Vagina (tissue), 2 donors: ENCODE data around the gene MED16. TPM values are rescaled to one million over a fixed set of nuclear protein-coding genes. Genes with fewer than 3 reads are reported as not detected.
A peak's percentile ranks its signal among the peaks of the same experiment; 100 is the strongest.

Experiments used
- DNase-seq, 2 donors: peaks; one replicate each; pipeline ENCODE4 v3.0.0-alpha.2; 2017; ENCODE audit errors: extremely low spot score in 2 of 2
- H3K27ac ChIP-seq: fragments of 200-600 bp; sonication (generic); one replicate; pipeline ENCODE4 v1.5.1; 2019
- H3K27me3 ChIP-seq: fragments of 200-600 bp; sonication (generic); one replicate; pipeline ENCODE4 v1.5.1; 2019
- H3K36me3 ChIP-seq, 2 donors: fragments of 200-600 bp; sonication (generic); one replicate each; pipeline ENCODE4 v1.5.1; 2017 to 2019
- H3K4me1 ChIP-seq: fragments of 200-600 bp; sonication (generic); one replicate; pipeline ENCODE4 v1.5.1; 2019
- H3K4me3 ChIP-seq, 2 donors: fragments of 200-600 bp; sonication (generic); 1 replicate in 1 of 2; 2 replicates in 1 of 2; pipeline ENCODE4 v1.5.1; 2016 to 2019
- H3K9me3 ChIP-seq: fragments of 200-600 bp; sonication (generic); one replicate; pipeline ENCODE4 v1.5.1; 2019
- POLR2A ChIP-seq, 2 donors: fragments of 450-650 bp; IDR thresholded peaks; one replicate each; pipeline ENCODE4 v1.6.1; 2017; ENCODE audit warnings: antibody characterized with exemption in 2 of 2, mild to moderate bottlenecking in 2 of 2, moderate library complexity in 2 of 2
- POLR2AphosphoS5 ChIP-seq, 2 donors: sonication (generic); formaldehyde crosslinking; IDR thresholded peaks; one replicate each; pipeline ENCODE4 v1.9.0; 2017; ENCODE audit warnings: antibody characterized with exemption in 2 of 2, mild to moderate bottlenecking in 2 of 2, low read depth in 1 of 2; ENCODE audit not compliant: insufficient read depth in 1 of 2
- intact Hi-C: fragments of 100-400 bp; cut with DNase I; formaldehyde crosslinking; loops from one replicate; pipeline ENCODE4 v1.15.1; 2023
- total RNA-seq: library from RNA; depleted of rRNA; stranded (reverse); fragments of >200 nt; gene quantifications from one replicate; pipeline ENCODE4 v1.2.3, GENCODE V29; 2016
- TF ChIP-seq, protein P1 (sequence below), 3 experiments: fragments of 450-650 bp in 2 of 3; fragments of 200-600 bp in 1 of 3; sonication (generic) in 1 of 3; IDR thresholded peaks; one replicate each; pipeline ENCODE4 v1.5.1; 2017 to 2019; ENCODE audit warnings: antibody characterized with exemption in 3 of 3, mild to moderate bottlenecking in 2 of 3, moderate library complexity in 2 of 3

MED16 gene
- total RNA-seq, 1 donor from 2014 or later: 46.9 TPM

DNA sequence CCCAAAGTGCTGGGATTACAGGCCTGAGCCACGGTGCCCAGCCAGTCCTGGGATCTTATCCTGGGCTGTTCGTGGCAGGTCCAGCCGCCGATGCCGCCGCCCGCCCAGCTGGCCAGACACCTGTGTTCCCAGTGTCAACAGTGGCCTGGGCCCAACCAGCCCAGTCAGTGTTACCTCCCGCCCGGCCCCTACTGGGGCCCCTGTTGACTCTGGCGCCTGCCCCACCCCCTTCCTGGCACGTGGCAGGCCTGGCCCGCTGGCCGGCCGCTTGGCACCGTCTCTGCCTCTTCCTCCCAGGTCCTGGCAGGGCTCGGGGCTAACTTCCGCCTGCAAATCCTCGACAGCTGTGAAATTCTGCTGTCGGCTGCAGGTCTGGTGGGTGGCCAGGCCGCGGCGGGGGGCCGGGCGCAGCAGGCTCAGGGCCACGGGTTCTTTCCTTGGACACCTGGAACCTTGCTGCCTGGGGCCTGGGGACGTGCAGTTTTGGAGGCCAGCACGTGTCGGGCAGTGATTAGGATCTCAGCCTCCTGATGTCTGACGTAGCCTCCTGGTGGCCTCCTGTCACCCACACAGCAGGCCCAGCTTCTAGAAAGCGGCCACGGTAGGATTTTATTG, 42.0 kb upstream of the MED16 start:
- intact Hi-C loops: no loop called here
- no peaks in the 10 kb centered on the region for H3K27me3 ChIP-seq

DNA sequence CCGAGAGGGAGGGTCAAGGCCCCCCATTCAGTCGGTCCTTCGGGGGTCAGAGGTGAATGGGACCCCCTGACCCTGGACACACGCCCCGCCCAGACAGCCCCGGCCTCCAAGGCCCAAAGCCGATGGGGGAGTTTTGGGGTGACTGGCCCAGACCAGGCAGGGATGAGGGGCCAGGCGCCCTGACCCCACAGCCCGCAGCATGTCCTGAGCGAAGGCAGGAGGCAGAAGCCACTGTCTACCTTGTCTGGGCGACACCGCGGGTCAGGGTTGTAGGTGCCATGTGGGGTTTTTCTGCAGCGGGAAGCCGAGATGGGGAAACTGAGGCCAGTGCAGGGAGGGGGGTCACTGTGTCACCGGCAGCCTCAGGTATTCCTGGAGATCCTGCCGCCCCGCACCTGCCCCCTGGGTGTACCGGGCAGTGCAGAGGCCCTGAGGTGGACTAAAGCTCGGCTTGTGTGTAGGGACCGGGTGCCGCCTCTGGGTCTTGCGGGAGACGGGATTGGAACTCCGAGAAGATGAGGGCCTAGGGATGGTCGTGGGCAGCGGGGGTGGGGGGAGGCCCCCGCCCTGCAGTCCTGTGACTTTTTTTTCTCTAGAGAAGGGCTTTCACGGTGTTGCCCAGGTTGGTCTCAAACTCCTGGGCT, 41.3 kb upstream of the MED16 start:
- H3K4me1 ChIP-seq: peaks cover 43% of the 10 kb centered on the region
- no peaks in the 10 kb centered on the region for H3K27me3 ChIP-seq
- TF ChIP-seq, protein P1, sequence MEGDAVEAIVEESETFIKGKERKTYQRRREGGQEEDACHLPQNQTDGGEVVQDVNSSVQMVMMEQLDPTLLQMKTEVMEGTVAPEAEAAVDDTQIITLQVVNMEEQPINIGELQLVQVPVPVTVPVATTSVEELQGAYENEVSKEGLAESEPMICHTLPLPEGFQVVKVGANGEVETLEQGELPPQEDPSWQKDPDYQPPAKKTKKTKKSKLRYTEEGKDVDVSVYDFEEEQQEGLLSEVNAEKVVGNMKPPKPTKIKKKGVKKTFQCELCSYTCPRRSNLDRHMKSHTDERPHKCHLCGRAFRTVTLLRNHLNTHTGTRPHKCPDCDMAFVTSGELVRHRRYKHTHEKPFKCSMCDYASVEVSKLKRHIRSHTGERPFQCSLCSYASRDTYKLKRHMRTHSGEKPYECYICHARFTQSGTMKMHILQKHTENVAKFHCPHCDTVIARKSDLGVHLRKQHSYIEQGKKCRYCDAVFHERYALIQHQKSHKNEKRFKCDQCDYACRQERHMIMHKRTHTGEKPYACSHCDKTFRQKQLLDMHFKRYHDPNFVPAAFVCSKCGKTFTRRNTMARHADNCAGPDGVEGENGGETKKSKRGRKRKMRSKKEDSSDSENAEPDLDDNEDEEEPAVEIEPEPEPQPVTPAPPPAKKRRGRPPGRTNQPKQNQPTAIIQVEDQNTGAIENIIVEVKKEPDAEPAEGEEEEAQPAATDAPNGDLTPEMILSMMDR (IDR thresholded peaks at IDR 0.05): no peak
- TF ChIP-seq POLR2AphosphoS5 (IDR thresholded peaks at IDR 0.05; ENCODE audit: insufficient read depth in 1 of 2, low read depth in 1 of 2) (no peak), POLR2A (IDR thresholded peaks at IDR 0.05) (no peak)
- no peak for DNase-seq
- no peaks in the 10 kb centered on the region for H3K36me3 ChIP-seq
- peak overlapping the region in 1 of 2 donors; percentile 15 for H3K4me3 ChIP-seq
- intact Hi-C loops: no loop called here
- H3K9me3 ChIP-seq: no peaks in the 10 kb centered on the region
- peak overlapping the region; percentile 48 for H3K27ac ChIP-seq

More for the DNA sequence above, 42.0 kb upstream of the MED16 start:
- no peak for TF ChIP-seq POLR2A (IDR thresholded peaks at IDR 0.05)
- peak; percentile 76 to 89 for TF ChIP-seq POLR2AphosphoS5 (IDR thresholded peaks at IDR 0.05; ENCODE audit: insufficient read depth in 1 of 2, low read depth in 1 of 2)
- Histone ChIP-seq H3K9me3 (no peaks in the 10 kb centered on the region), H3K4me3 (no peak overlapping the region), H3K36me3 (no peaks in the 10 kb centered on the region), H3K4me1 (peaks cover 45% of the 10 kb centered on the region), H3K27ac (peak overlapping the region; percentile 48)
- DNase-seq: no peak

DNA sequence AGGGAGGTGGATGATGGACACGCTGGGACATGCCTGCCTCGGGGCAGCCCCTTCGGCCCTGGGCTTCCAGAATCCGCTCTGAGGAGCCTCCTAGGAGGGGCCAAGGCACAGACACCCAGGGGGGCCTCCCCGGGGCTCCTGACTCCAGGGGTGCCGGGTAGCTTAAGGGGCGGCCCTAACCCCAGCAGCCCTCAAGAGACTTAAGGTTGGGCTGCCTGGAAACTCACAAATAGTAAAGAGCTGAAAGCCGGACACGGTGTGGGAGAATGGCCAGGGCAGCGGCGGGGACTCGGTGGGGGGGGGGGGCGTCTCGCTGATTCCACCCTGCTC, 40.5 kb upstream of the MED16 start:
- intact Hi-C loops: no loop called here
- Histone ChIP-seq H3K9me3 (no peaks in the 10 kb centered on the region), H3K4me1 (peaks cover 47% of the 10 kb centered on the region), H3K27me3 (no peaks in the 10 kb centered on the region), H3K4me3 (peak overlapping the region; percentile 15 to 39), H3K36me3 (no peaks in the 10 kb centered on the region), H3K27ac (peak overlapping the region; percentile 48)
- TF ChIP-seq, protein P1 (IDR thresholded peaks at IDR 0.05): no peak
- TF ChIP-seq POLR2A (IDR thresholded peaks at IDR 0.05) (no peak), POLR2AphosphoS5 (IDR thresholded peaks at IDR 0.05; ENCODE audit: insufficient read depth in 1 of 2, low read depth in 1 of 2) (no peak)
- DNase-seq: no peak

DNA sequence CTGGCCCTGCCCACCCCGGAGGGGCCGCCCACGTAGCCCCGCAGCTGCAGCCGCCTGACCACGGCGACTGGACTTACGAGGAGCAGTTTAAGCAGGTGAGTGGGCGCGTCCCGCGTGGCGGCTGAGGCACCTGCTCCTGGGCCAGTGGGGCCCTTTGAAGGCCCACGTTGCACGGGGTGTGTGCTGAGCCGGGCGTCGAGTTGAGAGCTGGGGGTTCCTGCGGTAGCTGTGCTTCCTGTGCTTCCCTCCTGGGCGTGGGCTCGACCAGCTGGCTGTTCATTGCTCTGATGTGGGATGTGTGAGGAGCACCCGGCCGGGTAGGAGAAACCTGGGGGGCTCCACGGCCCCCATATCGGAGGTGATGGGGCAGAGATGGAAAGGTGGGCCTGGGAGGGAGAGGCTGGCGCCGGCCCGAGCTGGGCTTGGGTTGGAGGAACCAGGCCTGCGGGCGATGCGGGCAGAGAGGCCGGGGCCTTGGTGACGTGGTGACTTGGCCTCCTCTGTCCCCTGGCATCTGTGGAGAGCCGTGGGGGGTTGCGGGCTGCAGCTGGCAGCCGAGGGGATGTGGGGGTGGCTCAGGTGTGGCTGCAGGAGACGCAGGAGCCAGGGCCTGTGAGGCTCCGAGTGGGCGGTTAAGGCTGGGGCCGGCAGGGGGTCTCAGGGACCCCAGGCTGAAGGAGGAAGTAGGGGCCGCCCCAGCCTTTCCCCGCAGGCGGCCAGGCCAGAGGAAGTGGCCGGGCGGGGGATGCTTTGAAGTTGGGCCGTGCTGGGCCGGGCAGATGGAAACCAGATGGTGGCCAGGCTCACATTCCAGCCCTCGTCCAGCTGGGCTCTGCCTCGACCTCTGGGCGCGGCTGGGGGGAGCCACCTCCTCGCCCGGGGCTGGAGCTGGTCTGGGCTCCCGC, 39.9 kb upstream of the MED16 start:
- intact Hi-C loops: no loop called here
- Histone ChIP-seq H3K27ac (peak overlapping the region; percentile 48), H3K4me3 (peak overlapping the region; percentile 15 to 39), H3K9me3 (no peaks in the 10 kb centered on the region), H3K27me3 (no peaks in the 10 kb centered on the region), H3K4me1 (peaks cover 53% of the 10 kb centered on the region), H3K36me3 (no peaks in the 10 kb centered on the region)
- peak in 1 of 2 donors; percentile 84 for TF ChIP-seq POLR2AphosphoS5 (IDR thresholded peaks at IDR 0.05; ENCODE audit: insufficient read depth in 1 of 2, low read depth in 1 of 2)
- TF ChIP-seq, protein P1 (IDR thresholded peaks at IDR 0.05): no peak
- no peak for DNase-seq

DNA sequence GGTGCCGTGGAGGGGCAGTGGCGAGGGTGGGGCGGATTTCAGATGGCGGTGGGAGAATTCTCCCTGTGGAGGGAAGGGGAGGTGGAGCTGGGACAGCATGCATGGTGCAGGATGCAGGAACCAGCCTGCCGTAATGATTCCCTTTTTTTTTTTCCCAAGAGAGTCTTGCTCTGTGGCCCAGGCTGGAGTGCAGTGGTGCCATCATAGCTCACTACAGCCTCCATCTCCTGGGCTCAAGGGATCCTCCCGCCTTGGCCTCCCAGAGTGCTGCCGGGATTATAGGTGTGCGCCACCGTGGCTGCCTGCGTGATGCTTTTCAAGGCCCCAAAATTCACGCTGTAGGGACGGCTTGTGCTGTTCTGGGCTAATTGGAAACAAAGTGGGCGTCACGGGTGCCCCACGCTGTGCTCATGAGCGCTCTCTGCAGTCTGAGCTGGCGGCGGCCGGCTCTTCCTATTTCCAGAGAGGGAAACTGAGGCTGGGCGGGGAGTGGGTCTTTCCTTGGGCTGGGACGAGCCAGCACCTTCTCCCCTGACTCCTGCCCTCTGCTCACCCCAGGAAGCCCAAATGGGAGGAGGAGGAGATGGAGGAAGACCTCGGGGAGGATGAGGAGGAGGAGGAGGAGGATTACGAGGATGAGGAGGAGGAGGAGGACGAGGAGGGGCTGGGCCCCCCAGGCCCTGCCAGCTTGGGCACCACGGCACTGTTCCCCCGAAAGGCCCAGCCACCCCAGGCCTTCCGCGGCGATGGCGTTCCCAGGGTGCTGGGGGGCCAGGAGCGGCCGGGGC, 39.1 kb upstream of the MED16 start:
- peak overlapping the region; percentile 48 for H3K27ac ChIP-seq
- peaks cover 61% of the 10 kb centered on the region for H3K4me1 ChIP-seq
- no peaks in the 10 kb centered on the region for H3K9me3 ChIP-seq
- TF ChIP-seq POLR2A (IDR thresholded peaks at IDR 0.05) (no peak), POLR2AphosphoS5 (IDR thresholded peaks at IDR 0.05; ENCODE audit: insufficient read depth in 1 of 2, low read depth in 1 of 2) (no peak)
- TF ChIP-seq, protein P1 (IDR thresholded peaks at IDR 0.05): no peak
- no peaks in the 10 kb centered on the region for H3K27me3 ChIP-seq
- no peaks in the 10 kb centered on the region for H3K36me3 ChIP-seq
- no peak overlapping the region for H3K4me3 ChIP-seq
- intact Hi-C loops: no loop called here
- no peak for DNase-seq
